ENCODE data around the gene KRT16. TPM values are rescaled to one million over a fixed set of nuclear protein-coding genes. Genes with fewer than 3 reads are reported as not detected.
A peak's percentile ranks its signal among the peaks of the same experiment; 100 is the strongest.

KRT16 gene
- total and polyA plus RNA-seq, 2 donors (not counting 3 experiments of a cell fraction or from before 2014, with no cell fraction given): not detected

DNA sequence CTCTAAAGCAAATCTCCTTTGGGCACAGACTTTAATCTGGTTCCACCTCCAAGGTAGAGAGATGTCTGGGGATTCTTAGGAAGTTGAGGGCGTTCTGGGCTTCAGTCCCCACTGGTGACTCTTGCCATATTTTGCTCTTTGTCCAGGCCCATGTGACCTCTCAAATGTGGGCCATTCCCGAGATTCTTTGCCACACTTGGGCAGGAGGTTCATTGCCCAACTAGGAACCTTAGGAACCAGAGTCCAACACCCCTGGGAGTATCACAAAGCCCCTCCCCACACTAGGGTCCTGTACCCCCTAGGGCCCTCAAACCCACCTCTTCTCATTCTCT, 32.4 kb downstream of the KRT16 start:
- Histone ChIP-seq H3K9me1 (replicated peaks; ENCODE audit: control insufficient read depth, extremely low read depth, insufficient read depth, low read length) (no peaks in the 10 kb centered on the region), H3K27ac (ENCODE audit: insufficient read depth, low read depth, low read length) (no peak overlapping the region), H3K4me3 (replicated peaks in 1 of 3; ENCODE audit: insufficient read depth in 1 of 3, low read depth in 1 of 3, low read length in 3 of 3) (no peak overlapping the region), H3K4me2 (ENCODE audit: insufficient read depth, low read length) (no peak overlapping the region), H3K9me3 (replicated peaks; ENCODE audit: control insufficient read depth, insufficient read depth, low read length) (no peaks in the 10 kb centered on the region), H3K9ac (replicated peaks; ENCODE audit: extremely low read depth, insufficient read depth, low read length) (no peak overlapping the region), H2AFZ (ENCODE audit: low read depth, low read length) (no peak overlapping the region), H3K36me3 (ENCODE audit: control insufficient read depth in 2 of 2, extremely low read depth in 1 of 2, insufficient read depth in 2 of 2, low read length in 2 of 2) (no peaks in the 10 kb centered on the region), H3K79me2 (ENCODE audit: control insufficient read depth, insufficient read depth, low read length) (no peaks in the 10 kb centered on the region), H4K20me1 (replicated peaks; ENCODE audit: control insufficient read depth, extremely low read depth, insufficient read depth, low read length) (no peaks in the 10 kb centered on the region), H3K4me1 (ENCODE audit: control insufficient read depth, extremely low read depth, insufficient read depth, low read length) (no peaks in the 10 kb centered on the region), H3K27me3 (ENCODE audit: control insufficient read depth in 2 of 2, insufficient read depth in 2 of 2, low read length in 2 of 2) (peaks cover 0 to 4% of the 10 kb centered on the region in 2 experiments)
- CTCF ChIA-PET: interaction anchor here (0.5 to 2.6 kb wide), 19 partner anchors 9 to 723 kb away, joined by 3 to 44 read pairs (median 5); no protein-coding TSS in a partner anchor
- intact Hi-C loops (cut with micrococcal nuclease): no loop called here
- POLR2A ChIA-PET: no interaction called here
- BruUV-seq (replicated peaks): no TSS peak
- DNase-seq (ENCODE audit: low read depth, low spot score) (no peak), FAIRE-seq (no peak)
- TF ChIP-seq JUN (IDR thresholded peaks at IDR 0.05; ENCODE audit: borderline replicate concordance, insufficient read depth, insufficient read length, low read depth): no peak
- no peak for TF ChIP-seq EZH2 (IDR thresholded peaks at IDR 0.05; ENCODE audit: borderline replicate concordance, low read depth, low read length, severe bottlenecking)
- dilution Hi-C loops (cut with MboI; ENCODE audit: extremely low pct_ligation_motif_present, low sequenced_read_pairs): no loop called here

DNA sequence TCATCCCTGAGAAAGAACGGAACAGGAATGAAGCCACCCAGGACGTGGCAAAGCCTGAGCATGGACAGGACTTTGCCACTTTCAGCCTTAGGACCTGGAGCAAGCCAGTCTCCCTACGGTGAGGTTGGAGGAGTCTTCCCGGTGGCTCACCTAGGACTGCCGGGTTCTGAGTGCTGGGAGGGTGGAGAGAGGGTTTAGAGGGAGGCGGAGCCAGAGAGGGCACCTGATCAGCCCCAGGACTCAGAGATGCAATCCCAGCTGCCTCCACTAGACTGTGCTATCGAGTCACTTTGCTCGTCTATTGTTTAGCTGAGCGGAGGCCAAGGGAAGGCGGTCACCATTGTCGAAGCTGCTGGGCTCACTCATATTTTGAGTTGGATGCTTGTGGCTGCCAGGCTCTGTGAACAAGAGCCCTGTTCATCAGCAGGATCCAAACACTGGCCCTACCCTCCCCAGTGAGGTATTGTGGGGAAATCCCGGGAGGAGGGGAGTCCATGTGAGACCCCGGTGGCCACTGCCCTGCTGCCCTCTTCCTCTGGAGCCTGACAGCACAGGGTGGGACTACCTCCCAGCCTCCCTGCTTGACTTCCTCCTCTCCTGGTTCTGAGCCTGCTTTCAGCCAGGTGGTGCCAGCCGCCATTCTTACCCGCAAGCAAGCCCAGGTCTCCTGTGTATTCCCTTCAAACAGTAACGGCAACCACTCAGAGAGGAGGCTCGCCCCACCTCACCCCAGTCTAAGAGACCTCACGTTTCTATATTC, 32.9 kb downstream of the KRT16 start:
- no peaks in the 10 kb centered on the region for H3K9me1 ChIP-seq (replicated peaks; ENCODE audit: control insufficient read depth, extremely low read depth, insufficient read depth, low read length)
- no peaks in the 10 kb centered on the region for H3K79me2 ChIP-seq (ENCODE audit: control insufficient read depth, insufficient read depth, low read length)
- DNase-seq (ENCODE audit: low read depth, low spot score): peak; percentile 81
- dilution Hi-C loops (cut with MboI; ENCODE audit: extremely low pct_ligation_motif_present, low sequenced_read_pairs) (no loop called here), intact Hi-C loops (cut with micrococcal nuclease) (loop anchor here (1.0 kb wide), 3 partner anchors 69 to 88 kb away; no protein-coding TSS in a partner anchor)
- ChIA-PET CTCF (interaction anchor here (0.5 to 2.6 kb wide), 24 partner anchors 9 to 722 kb away, joined by 3 to 44 read pairs (median 4); no protein-coding TSS in a partner anchor), POLR2A (interaction anchor here (0.6 to 1.4 kb wide), 3 partner anchors 64 to 857 kb away, joined by 3 to 4 read pairs (median 3); partner anchors contain the start of gene EIF1)
- H3K36me3 ChIP-seq (ENCODE audit: control insufficient read depth in 2 of 2, extremely low read depth in 1 of 2, insufficient read depth in 2 of 2, low read length in 2 of 2): no peaks in the 10 kb centered on the region
- H3K27me3 ChIP-seq (ENCODE audit: control insufficient read depth in 2 of 2, insufficient read depth in 2 of 2, low read length in 2 of 2): peaks cover 0 to 4% of the 10 kb centered on the region in 2 experiments
- H3K27ac ChIP-seq (ENCODE audit: insufficient read depth, low read depth, low read length): no peak overlapping the region
- no peaks in the 10 kb centered on the region for H4K20me1 ChIP-seq (replicated peaks; ENCODE audit: control insufficient read depth, extremely low read depth, insufficient read depth, low read length)
- peak; percentile 97 for FAIRE-seq
- H2AFZ ChIP-seq (ENCODE audit: low read depth, low read length): peak overlapping the region; percentile 76
- H3K4me1 ChIP-seq (ENCODE audit: control insufficient read depth, extremely low read depth, insufficient read depth, low read length): no peaks in the 10 kb centered on the region
- H3K9ac ChIP-seq (replicated peaks; ENCODE audit: extremely low read depth, insufficient read depth, low read length): no peak overlapping the region
- TF ChIP-seq CTCF (IDR thresholded peaks at IDR 0.05; ENCODE audit: extremely low read depth in 1 of 2, insufficient read depth in 1 of 2, low read depth in 1 of 2, low read length in 2 of 2): peak; percentile 80 to 92
- TF ChIP-seq, protein P1, sequence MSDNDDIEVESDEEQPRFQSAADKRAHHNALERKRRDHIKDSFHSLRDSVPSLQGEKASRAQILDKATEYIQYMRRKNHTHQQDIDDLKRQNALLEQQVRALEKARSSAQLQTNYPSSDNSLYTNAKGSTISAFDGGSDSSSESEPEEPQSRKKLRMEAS (IDR thresholded peaks at IDR 0.05; ENCODE audit: insufficient read depth, insufficient read length): no peak
- H3K4me2 ChIP-seq (ENCODE audit: insufficient read depth, low read length): no peak overlapping the region
- no peak overlapping the region for H3K4me3 ChIP-seq (replicated peaks in 1 of 3; ENCODE audit: insufficient read depth in 1 of 3, low read depth in 1 of 3, low read length in 3 of 3)
- no TSS peak for BruUV-seq (replicated peaks)
- no peaks in the 10 kb centered on the region for H3K9me3 ChIP-seq (replicated peaks; ENCODE audit: control insufficient read depth, insufficient read depth, low read length)
